SK-N-SH (cell line): ENCODE results near the gene CCDC13. TPM values are rescaled to one million over a fixed set of nuclear protein-coding genes. Genes with fewer than 3 reads are reported as not detected.

Experiments
- CTCF ChIA-PET: fragments of 300-600, 350-600 bp; formaldehyde crosslinking; extraction: SDS; loops from one replicate; lab custom pipeline; 2021; lab: Yijun Ruan, JAX
- POLR2A ChIA-PET: fragments of 350-600 bp; sonication (Branson Sonifier 250); formaldehyde crosslinking; extraction: SDS; loops from one replicate; lab custom pipeline; 2020; ENCODE audit warnings: antibody characterized with exemption, inconsistent platforms; lab: Yijun Ruan, JAX
- DNase-seq: peaks from one replicate; pipeline ENCODE4 v3.0.0; 2012
- H2AFZ ChIP-seq: fragments of 200-600 bp; sonication (generic); 2 replicates; pipeline ENCODE4 v1.8.1; 2016; ENCODE audit warnings: antibody characterized with exemption, mild to moderate bottlenecking, low read depth
- H3F3A ChIP-seq: fragments of 200-600 bp; sonication (generic); replicated peaks from 2 replicates; pipeline ENCODE3; 2016; ENCODE audit warnings: antibody characterized with exemption, mild to moderate bottlenecking; ENCODE audit not compliant: insufficient read depth
- H3K27ac ChIP-seq, 2 experiments: fragments of 200-500 bp in 1 of 2; fragments of 200-600 bp in 1 of 2; sonication (Bioruptor generic) in 1 of 2; sonication (generic), shearing (Covaris generic) in 1 of 2; 2 replicates each; pipeline versions ENCODE4 v1.5.1 to v1.6.1; 2014 to 2016; ENCODE audit warnings: low read depth in 2 of 2, inconsistent platforms in 1 of 2, low read length in 1 of 2, mild to moderate bottlenecking in 1 of 2, mixed read lengths in 1 of 2
- H3K27me3 ChIP-seq: fragments of 200-600 bp; sonication (generic), shearing (Covaris generic); 2 replicates; pipeline ENCODE4 v1.6.1; 2016; ENCODE audit warnings: mixed run types; ENCODE audit not compliant: insufficient read depth
- H3K36me3 ChIP-seq, 2 experiments: fragments of 200-500 bp in 1 of 2; fragments of 200-600 bp in 1 of 2; sonication (Bioruptor generic) in 1 of 2; sonication (generic) in 1 of 2; replicated peaks in 1 of 2; 2 replicates each; pipeline versions ENCODE3 to v1.5.1; 2014 to 2016; ENCODE audit warnings: low read length in 1 of 2, mild to moderate bottlenecking in 1 of 2; ENCODE audit not compliant: insufficient read depth in 2 of 2, control insufficient read depth in 1 of 2
- H3K4me1 ChIP-seq, 2 experiments: fragments of 200-500 bp in 1 of 2; fragments of 200-600 bp in 1 of 2; sonication (Bioruptor generic) in 1 of 2; sonication (generic), shearing (Covaris generic) in 1 of 2; 2 replicates each; pipeline versions ENCODE4 v1.5.1 to v1.6.1; 2014 to 2016; ENCODE audit warnings: low read depth in 1 of 2, low read length in 1 of 2, mixed run types in 1 of 2; ENCODE audit not compliant: insufficient read depth in 2 of 2, control insufficient read depth in 1 of 2
- H3K4me2 ChIP-seq: fragments of 200-600 bp; sonication (generic), shearing (Covaris generic); 2 replicates; pipeline ENCODE4 v1.6.1; 2017; ENCODE audit warnings: mixed run types
- H3K4me3 ChIP-seq, 2 experiments: fragments of 200-500 bp in 1 of 2; fragments of 200-600 bp in 1 of 2; sonication (Bioruptor generic) in 1 of 2; sonication (generic), shearing (Covaris generic) in 1 of 2; 2 replicates each; pipeline versions ENCODE4 v1.5.1 to v1.8.1; 2014 to 2016; ENCODE audit warnings: low read depth in 2 of 2, inconsistent platforms in 1 of 2, low read length in 1 of 2, mild to moderate bottlenecking in 1 of 2, mixed read lengths in 1 of 2, moderate library complexity in 1 of 2
- H3K79me2 ChIP-seq: fragments of 200-600 bp; sonication (generic); 2 replicates; pipeline ENCODE4 v1.8.1; 2017; ENCODE audit warnings: mild to moderate bottlenecking; ENCODE audit not compliant: insufficient read depth
- H3K9ac ChIP-seq: fragments of 200-600 bp; sonication (generic); 2 replicates; pipeline ENCODE4 v1.6.1; 2017; ENCODE audit warnings: mixed run types
- H3K9me2 ChIP-seq: fragments of 200-600 bp; sonication (generic); 2 replicates; pipeline ENCODE4 v1.6.1; 2017; ENCODE audit warnings: mixed run types
- H3K9me3 ChIP-seq: fragments of 200-600 bp; sonication (generic); 2 replicates; pipeline ENCODE4 v1.6.1; 2017; ENCODE audit warnings: mixed run types, mild to moderate bottlenecking, moderate library complexity
- H4K20me1 ChIP-seq: fragments of 200-600 bp; sonication (generic); 2 replicates; pipeline ENCODE4 v1.6.1; 2017; ENCODE audit warnings: mild to moderate bottlenecking, mixed run types; ENCODE audit not compliant: insufficient read depth
- ELF1 ChIP-seq: IDR thresholded peaks from 2 replicates; pipeline ENCODE4 v1.4.0; 2012
- FOXJ3 ChIP-seq: sonication (generic); formaldehyde crosslinking; IDR thresholded peaks from 2 replicates; pipeline ENCODE4 v1.5.1; 2020; ENCODE audit warnings: mild to moderate bottlenecking, missing genetic modification reagents
- FOXM1 ChIP-seq: IDR thresholded peaks from 2 replicates; pipeline ENCODE4 v1.4.0; 2012; ENCODE audit warnings: low read depth, mild to moderate bottlenecking
- JUND ChIP-seq: IDR thresholded peaks from 2 replicates; pipeline ENCODE4 v1.4.0; 2012
- MEF2A ChIP-seq: IDR thresholded peaks from 2 replicates; pipeline ENCODE4 v1.4.0; 2012; ENCODE audit warnings: low read depth, borderline replicate concordance
- NFIC ChIP-seq: IDR thresholded peaks from 2 replicates; pipeline ENCODE4 v1.4.0; 2012; ENCODE audit warnings: borderline replicate concordance
- NRF1 ChIP-seq: IDR thresholded peaks from 2 replicates; pipeline ENCODE4 v1.6.1; 2012; ENCODE audit warnings: low read depth, mild to moderate bottlenecking, low read length
- PBX3 ChIP-seq: IDR thresholded peaks from 2 replicates; pipeline ENCODE4; 2012
- RCOR1 ChIP-seq: fragments of 150-350 bp; IDR thresholded peaks from 2 replicates; pipeline ENCODE4 v1.6.1; 2017; ENCODE audit warnings: antibody characterized with exemption, low read length
- SMC3 ChIP-seq: IDR thresholded peaks from 2 replicates; pipeline ENCODE4 v1.6.1; 2012; ENCODE audit warnings: low read depth, low read length, improper control_type of control experiment
- TAF1 ChIP-seq: IDR thresholded peaks from 2 replicates; pipeline ENCODE4 v1.6.1; 2012; ENCODE audit warnings: low read depth, mild to moderate bottlenecking, low read length, moderate library complexity, borderline replicate concordance
- TEAD4 ChIP-seq: IDR thresholded peaks from 2 replicates; pipeline ENCODE4 v1.4.0; 2012; ENCODE audit warnings: mild to moderate bottlenecking, borderline replicate concordance; ENCODE audit not compliant: insufficient read depth
- USF2 ChIP-seq: fragments of 150-350 bp; IDR thresholded peaks from 2 replicates; pipeline ENCODE4 v1.6.1; 2017; ENCODE audit warnings: antibody characterized with exemption, low read length, low read depth, borderline replicate concordance
- YY1 ChIP-seq: IDR thresholded peaks from 2 replicates; pipeline ENCODE4 v1.4.0; 2012; ENCODE audit warnings: low read depth, mild to moderate bottlenecking
- WGBS: methylation state at CpG from one replicate; pipeline ENCODE4 v1.1.6; 2017; ENCODE audit warnings: low lambda C conversion rate; 5-methylcytosine and 5-hydroxymethylcytosine counted together
- polyA plus RNA-seq, 3 experiments: library from polyadenylated mRNA; depleted of rRNA; stranded (reverse); fragments of >200 nt; gene quantifications; 2 replicates each; pipeline ENCODE4 v1.2.3, GENCODE V29; 2012
- TF ChIP-seq, protein P1 (sequence below): IDR thresholded peaks from 2 replicates; pipeline ENCODE4 v1.4.0; 2012; ENCODE audit warnings: low read depth
- TF ChIP-seq, protein P2 (sequence below): fragments of 200-600 bp; sonication (generic); IDR thresholded peaks from 2 replicates; pipeline ENCODE4 v1.6.1; 2017; ENCODE audit warnings: antibody characterized with exemption, mild to moderate bottlenecking, moderate library complexity
- TF ChIP-seq, protein P3 (sequence below): IDR thresholded peaks from 2 replicates; pipeline ENCODE4 v1.6.1; 2012; ENCODE audit warnings: mild to moderate bottlenecking, low read depth, low read length, moderate library complexity

Gene CCDC13
- polyA plus RNA-seq, 1 of the 3 experiments (the other 2 are of a cell fraction): 0.66 TPM

DNA sequence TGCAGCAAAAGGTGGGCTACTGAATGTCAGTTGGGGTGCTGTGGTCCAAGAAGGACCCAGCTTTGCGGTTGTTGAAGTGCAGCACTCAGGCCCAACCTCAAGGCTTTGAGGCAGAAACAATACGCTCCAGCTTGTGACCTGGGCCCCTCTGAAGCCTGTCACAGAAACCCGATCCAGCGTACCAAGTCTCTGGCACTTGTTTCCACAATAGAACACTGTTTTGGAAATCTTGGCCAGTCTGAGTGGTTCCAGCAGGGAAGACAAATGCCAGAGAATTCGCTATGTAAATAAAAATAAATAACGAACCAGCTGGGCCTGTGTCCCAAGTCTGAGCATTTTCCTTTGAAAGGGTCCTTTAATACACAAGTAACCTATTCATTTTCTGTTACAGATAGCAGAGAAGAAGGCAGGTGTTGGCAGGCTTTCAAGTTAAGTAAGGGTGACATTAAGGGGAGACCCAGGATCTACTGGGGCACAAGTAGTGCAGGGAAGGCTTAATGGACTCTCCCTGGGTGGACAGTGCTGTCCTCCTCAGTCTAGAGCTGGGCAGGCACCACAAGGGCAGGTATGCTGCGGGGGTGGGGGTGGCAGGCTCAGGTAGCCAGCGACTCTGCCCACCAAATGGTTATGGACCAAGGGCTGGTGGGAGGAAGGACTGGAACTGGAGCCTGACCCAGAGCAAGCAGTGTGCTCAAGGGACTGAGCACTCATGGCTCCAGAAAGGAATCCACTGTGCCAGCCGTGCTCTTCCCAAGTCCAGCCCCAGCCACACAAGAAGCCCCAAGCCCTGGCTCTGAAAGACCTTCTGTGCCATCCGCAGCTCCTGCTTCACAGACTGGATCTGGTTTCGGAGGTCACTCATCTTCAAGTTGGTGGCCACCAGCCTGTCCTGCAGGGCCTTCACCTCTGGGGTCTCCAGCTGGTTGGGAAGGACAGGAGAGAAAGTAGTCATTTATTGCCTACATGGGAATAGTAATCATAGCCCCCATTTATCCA, 26.3 kb downstream of the CCDC13 start:
- Histone ChIP-seq H3K9ac (no peak overlapping the region), H3K4me2 (no peak overlapping the region), H4K20me1 (no peaks in the 10 kb centered on the region), H2AFZ (no peak overlapping the region), H3K36me3 (no peaks in the 10 kb centered on the region), H3F3A (no peaks in the 10 kb centered on the region), H3K27ac (no peak overlapping the region), H3K79me2 (no peaks in the 10 kb centered on the region), H3K4me1 (no peaks in the 10 kb centered on the region), H3K9me3 (no peaks in the 10 kb centered on the region), H3K27me3 (no peaks in the 10 kb centered on the region), H3K9me2 (no peaks in the 10 kb centered on the region), H3K4me3 (no peak overlapping the region)
- CTCF ChIA-PET: interaction anchor here (0.6 to 11.4 kb wide), 9 partner anchors 9 to 146 kb away, joined by 3 to 92 read pairs (median 4); partner anchors contain the start of gene NKTR
- no peak for DNase-seq
- POLR2A ChIA-PET: no interaction called here
- WGBS: 65% methylated on average over 9 of the region's 11 CpGs
- TF ChIP-seq FOXM1 (no peak), ELF1 (no peak), TAF1 (no peak), MEF2A (no peak), NRF1 (no peak), FOXJ3 (CRISPR knock-in tag) (no peak), NFIC (no peak)

GRCh38 chr3:42745776-42746454, 27.1 kb downstream of the CCDC13 start:
- Histone ChIP-seq H3K9ac (no peak overlapping the region), H3K27me3 (no peaks in the 10 kb centered on the region), H3K27ac (no peak overlapping the region), H3K4me2 (no peak overlapping the region), H3F3A (no peaks in the 10 kb centered on the region), H3K4me3 (no peak overlapping the region), H3K36me3 (no peaks in the 10 kb centered on the region), H3K9me3 (no peaks in the 10 kb centered on the region), H3K4me1 (no peaks in the 10 kb centered on the region), H3K79me2 (no peaks in the 10 kb centered on the region), H4K20me1 (no peaks in the 10 kb centered on the region), H2AFZ (no peak overlapping the region), H3K9me2 (no peaks in the 10 kb centered on the region)
- DNase-seq: no peak
- 63% methylated on average over 8 of the region's 8 CpGs for WGBS
- CTCF ChIA-PET: interaction anchor here (0.7 to 11.4 kb wide), 12 partner anchors 10 to 244 kb away, joined by 3 to 92 read pairs (median 7); partner anchors contain the start of genes NKTR, VIPR1 and ZBTB47
- POLR2A ChIA-PET: no interaction called here
- TF ChIP-seq, protein P1, sequence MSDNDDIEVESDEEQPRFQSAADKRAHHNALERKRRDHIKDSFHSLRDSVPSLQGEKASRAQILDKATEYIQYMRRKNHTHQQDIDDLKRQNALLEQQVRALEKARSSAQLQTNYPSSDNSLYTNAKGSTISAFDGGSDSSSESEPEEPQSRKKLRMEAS: no peak
- TF ChIP-seq SMC3 (no peak), NRF1 (no peak), YY1 (no peak), USF2 (no peak), TAF1 (no peak), JUND (no peak), ELF1 (no peak), PBX3 (no peak), RCOR1 (no peak), TEAD4 (no peak)
- TF ChIP-seq, protein P2, sequence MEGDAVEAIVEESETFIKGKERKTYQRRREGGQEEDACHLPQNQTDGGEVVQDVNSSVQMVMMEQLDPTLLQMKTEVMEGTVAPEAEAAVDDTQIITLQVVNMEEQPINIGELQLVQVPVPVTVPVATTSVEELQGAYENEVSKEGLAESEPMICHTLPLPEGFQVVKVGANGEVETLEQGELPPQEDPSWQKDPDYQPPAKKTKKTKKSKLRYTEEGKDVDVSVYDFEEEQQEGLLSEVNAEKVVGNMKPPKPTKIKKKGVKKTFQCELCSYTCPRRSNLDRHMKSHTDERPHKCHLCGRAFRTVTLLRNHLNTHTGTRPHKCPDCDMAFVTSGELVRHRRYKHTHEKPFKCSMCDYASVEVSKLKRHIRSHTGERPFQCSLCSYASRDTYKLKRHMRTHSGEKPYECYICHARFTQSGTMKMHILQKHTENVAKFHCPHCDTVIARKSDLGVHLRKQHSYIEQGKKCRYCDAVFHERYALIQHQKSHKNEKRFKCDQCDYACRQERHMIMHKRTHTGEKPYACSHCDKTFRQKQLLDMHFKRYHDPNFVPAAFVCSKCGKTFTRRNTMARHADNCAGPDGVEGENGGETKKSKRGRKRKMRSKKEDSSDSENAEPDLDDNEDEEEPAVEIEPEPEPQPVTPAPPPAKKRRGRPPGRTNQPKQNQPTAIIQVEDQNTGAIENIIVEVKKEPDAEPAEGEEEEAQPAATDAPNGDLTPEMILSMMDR: no peak
- TF ChIP-seq, protein P3, sequence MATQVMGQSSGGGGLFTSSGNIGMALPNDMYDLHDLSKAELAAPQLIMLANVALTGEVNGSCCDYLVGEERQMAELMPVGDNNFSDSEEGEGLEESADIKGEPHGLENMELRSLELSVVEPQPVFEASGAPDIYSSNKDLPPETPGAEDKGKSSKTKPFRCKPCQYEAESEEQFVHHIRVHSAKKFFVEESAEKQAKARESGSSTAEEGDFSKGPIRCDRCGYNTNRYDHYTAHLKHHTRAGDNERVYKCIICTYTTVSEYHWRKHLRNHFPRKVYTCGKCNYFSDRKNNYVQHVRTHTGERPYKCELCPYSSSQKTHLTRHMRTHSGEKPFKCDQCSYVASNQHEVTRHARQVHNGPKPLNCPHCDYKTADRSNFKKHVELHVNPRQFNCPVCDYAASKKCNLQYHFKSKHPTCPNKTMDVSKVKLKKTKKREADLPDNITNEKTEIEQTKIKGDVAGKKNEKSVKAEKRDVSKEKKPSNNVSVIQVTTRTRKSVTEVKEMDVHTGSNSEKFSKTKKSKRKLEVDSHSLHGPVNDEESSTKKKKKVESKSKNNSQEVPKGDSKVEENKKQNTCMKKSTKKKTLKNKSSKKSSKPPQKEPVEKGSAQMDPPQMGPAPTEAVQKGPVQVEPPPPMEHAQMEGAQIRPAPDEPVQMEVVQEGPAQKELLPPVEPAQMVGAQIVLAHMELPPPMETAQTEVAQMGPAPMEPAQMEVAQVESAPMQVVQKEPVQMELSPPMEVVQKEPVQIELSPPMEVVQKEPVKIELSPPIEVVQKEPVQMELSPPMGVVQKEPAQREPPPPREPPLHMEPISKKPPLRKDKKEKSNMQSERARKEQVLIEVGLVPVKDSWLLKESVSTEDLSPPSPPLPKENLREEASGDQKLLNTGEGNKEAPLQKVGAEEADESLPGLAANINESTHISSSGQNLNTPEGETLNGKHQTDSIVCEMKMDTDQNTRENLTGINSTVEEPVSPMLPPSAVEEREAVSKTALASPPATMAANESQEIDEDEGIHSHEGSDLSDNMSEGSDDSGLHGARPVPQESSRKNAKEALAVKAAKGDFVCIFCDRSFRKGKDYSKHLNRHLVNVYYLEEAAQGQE: no peak
